ENCODE data around the gene TMPRSS12.

TMPRSS12 gene

GRCh38 chr12:50936821-50937530, 94.2 kb downstream of the TMPRSS12 start:
- peaks cover 23% of the 10 kb centered on the region for H3K9me3 ChIP-seq (ENCODE audit: control insufficient read depth, insufficient read depth, low read length)
- no peak overlapping the region for H3K27ac ChIP-seq (ENCODE audit: low read depth, low read length)
- TF ChIP-seq CTCF (IDR thresholded peaks at IDR 0.05; ENCODE audit: low read depth, low read length, poor library complexity, severe bottlenecking) (no peak), EZH2phosphoT487 (IDR thresholded peaks at IDR 0.05; ENCODE audit: borderline replicate concordance, low read length) (no peak)
- H3K27me3 ChIP-seq (ENCODE audit: control insufficient read depth, low read length), result no peaks in the 10 kb centered on the region
- no peaks in the 10 kb centered on the region for H3K9me2 ChIP-seq (replicated peaks; ENCODE audit: control insufficient read depth, low read length)
- no peaks in the 10 kb centered on the region for H4K20me1 ChIP-seq (ENCODE audit: control insufficient read depth, insufficient read depth, low read depth, low read length)
- H3K4me3 ChIP-seq (ENCODE audit: low read length), result no peak overlapping the region
- no peaks in the 10 kb centered on the region for H3F3A ChIP-seq (ENCODE audit: control insufficient read depth, insufficient read depth)
- H3K4me2 ChIP-seq (ENCODE audit: low read length), result no peak overlapping the region
- no peaks in the 10 kb centered on the region for H3K79me2 ChIP-seq (ENCODE audit: control insufficient read depth, low read length)
- no peaks in the 10 kb centered on the region for H3K36me3 ChIP-seq (ENCODE audit: control insufficient read depth, low read length)
- H3K4me1 ChIP-seq (ENCODE audit: control insufficient read depth, low read length), result peaks cover 5% of the 10 kb centered on the region; the same call in 1 of the 2 replicates

All from DOHH2 (cell line).